ENCODE measurements around the gene SEC61B. TPM values are rescaled to one million over a fixed set of nuclear protein-coding genes. Genes with fewer than 3 reads are reported as not detected.
A peak's percentile ranks its signal among the peaks of the same experiment; 100 is the strongest.

SEC61B gene
- total RNA-seq, 2 donors from 2014 or later, result 96.2 to 121 TPM

DNA sequence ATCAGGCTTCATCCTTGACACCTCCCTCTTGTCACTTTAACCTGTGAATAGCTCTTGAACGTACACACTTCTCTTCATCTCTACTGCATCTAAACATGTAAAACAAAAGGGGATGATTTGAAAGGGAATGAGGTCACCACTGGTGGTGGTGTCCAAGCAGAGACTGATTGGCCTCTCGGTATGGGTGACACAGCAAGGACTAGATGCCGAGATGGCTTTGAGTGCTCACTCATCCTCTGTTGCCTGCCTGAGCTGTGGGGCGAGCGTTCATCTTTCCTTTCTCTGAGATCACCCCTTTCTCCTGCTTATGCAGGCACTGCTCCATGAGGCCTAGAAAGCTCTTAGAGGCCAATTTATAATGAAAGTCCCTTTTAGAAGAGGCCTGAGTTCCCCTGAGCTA, 51.9 kb downstream of the SEC61B start:
- Mint-ChIP-seq H3K27me3 (ENCODE audit: low read depth) (peaks cover 21% of the 10 kb centered on the region), H3K4me3 (no peak overlapping the region), H3K4me1 (ENCODE audit: low read depth) (no peaks in the 10 kb centered on the region), H3K9me3 (no peaks in the 10 kb centered on the region), H3K27ac (no peak overlapping the region), H3K36me3 (ENCODE audit: insufficient read depth in 2 of 2) (no peaks in the 10 kb centered on the region)
- DNase-seq, result no peak
- peak in 1 of 2 donors; percentile 13 for ATAC-seq (replicated peaks in 1 of 2)

DNA sequence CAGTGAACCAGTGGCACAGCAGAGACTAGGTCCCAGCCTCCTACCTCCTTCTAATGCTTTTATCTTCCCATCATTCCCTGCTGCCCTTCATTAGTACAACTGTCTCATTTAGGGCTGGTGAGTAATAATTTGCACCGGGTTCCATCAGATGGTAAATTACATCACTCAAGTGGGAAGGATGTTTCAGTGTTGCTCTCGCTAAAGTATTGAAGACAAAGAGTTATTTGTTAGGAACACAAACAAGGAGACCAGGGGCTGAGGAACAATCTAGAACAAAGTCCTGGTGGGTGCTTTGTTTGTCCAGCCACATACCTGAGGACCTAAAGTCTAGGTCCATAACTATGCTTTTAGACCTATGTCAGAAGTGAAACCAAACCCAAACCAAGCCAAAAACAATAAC, 52.4 kb downstream of the SEC61B start:
- Mint-ChIP-seq H3K4me1 (ENCODE audit: low read depth) (no peaks in the 10 kb centered on the region), H3K9me3 (no peaks in the 10 kb centered on the region), H3K27ac (no peak overlapping the region), H3K4me3 (no peak overlapping the region), H3K36me3 (ENCODE audit: insufficient read depth in 2 of 2) (no peaks in the 10 kb centered on the region), H3K27me3 (ENCODE audit: low read depth) (peaks cover 21% of the 10 kb centered on the region)
- no peak for ATAC-seq (replicated peaks in 1 of 2)
- no peak for DNase-seq

Other genes starting within 250 kb of the SEC61B start
- 10 to 100 TPM; 31.0 to 33.5 TPM for gene TGFBR1, start 117.2 kb upstream of the SEC61B start, total RNA-seq
- gene ALG2, start 340 bp upstream of the SEC61B start, total RNA-seq, result 10 to 100 TPM; 28.7 to 35.2 TPM